HEK293 (cell line): ENCODE results near the gene TRAPPC4.
A peak's percentile ranks its signal among the peaks of the same experiment; 100 is the strongest.

Experiments
- CTCF ChIA-PET: fragments of 350-600 bp; formaldehyde crosslinking; extraction: SDS; loops from one replicate; lab custom pipeline; 2021; ENCODE audit warnings: antibody characterized with exemption; lab: Yijun Ruan, JAX
- POLR2A ChIA-PET: fragments of 300-600 bp; formaldehyde crosslinking; extraction: SDS; loops from one replicate; lab custom pipeline; 2020; ENCODE audit warnings: antibody characterized with exemption, inconsistent platforms; lab: Yijun Ruan, JAX
- H3K27ac ChIP-seq: fragments of 200-500 bp; sonication (Bioruptor generic); 2 replicates; pipeline ENCODE4 v1.5.1; 2014; ENCODE audit warnings: low read depth, low read length, control low read depth, inconsistent platforms; ENCODE audit errors: extremely low read depth
- H3K36me3 ChIP-seq, 2 experiments: fragments of 200-500 bp in 1 of 2; sonication (Bioruptor generic) in 1 of 2; 1 replicate in 1 of 2; 2 replicates in 1 of 2; pipeline ENCODE4 v1.5.1; 2014 to 2017; ENCODE audit warnings: inconsistent platforms in 2 of 2, low read length in 2 of 2; ENCODE audit not compliant: control insufficient read depth in 2 of 2, insufficient read depth in 1 of 2
- H3K4me1 ChIP-seq: fragments of 200-500 bp; sonication (Bioruptor generic); 2 replicates; pipeline ENCODE4 v1.5.1; 2014; ENCODE audit warnings: mild to moderate bottlenecking, low read length, inconsistent platforms; ENCODE audit not compliant: control insufficient read depth, insufficient read depth
- H3K4me3 ChIP-seq: 2 replicates; pipeline ENCODE4 v1.5.1; 2011; ENCODE audit warnings: low read depth, mild to moderate bottlenecking, control low read depth, low read length, moderate library complexity
- H3K9me3 ChIP-seq: fragments of 200-500 bp; sonication (Bioruptor generic); 2 replicates; pipeline ENCODE4 v1.5.1; 2014; ENCODE audit warnings: low read depth, low read length, inconsistent platforms; ENCODE audit not compliant: control insufficient read depth, insufficient read depth
- BCL11B ChIP-seq: fragments of 450-650 bp; formaldehyde crosslinking; IDR thresholded peaks from 2 replicates; pipeline ENCODE4 v1.5.1; 2016; ENCODE audit warnings: low read depth, missing biosample characterization, missing genetic modification characterization
- HOXD13 ChIP-seq: sonication (generic); formaldehyde crosslinking; IDR thresholded peaks from 2 replicates; pipeline ENCODE4 v1.8.0; 2022; ENCODE audit warnings: missing genetic modification reagents, borderline replicate concordance
- KLF10 ChIP-seq: fragments of 450-650 bp; IDR thresholded peaks from 2 replicates; pipeline ENCODE4 v1.5.1; 2018; ENCODE audit warnings: missing biosample characterization, mild to moderate bottlenecking, missing genetic modification characterization
- MZF1 ChIP-seq: fragments of 450-650 bp; formaldehyde crosslinking; IDR thresholded peaks from 2 replicates; pipeline ENCODE4 v1.5.1; 2017; ENCODE audit warnings: missing biosample characterization, missing genetic modification characterization, borderline replicate concordance
- PRDM2 ChIP-seq: fragments of 450-650 bp; formaldehyde crosslinking; IDR thresholded peaks from 2 replicates; pipeline ENCODE4 v1.5.1; 2016; ENCODE audit warnings: missing biosample characterization, missing genetic modification characterization, borderline replicate concordance
- PRDM4 ChIP-seq: fragments of 450-650 bp; formaldehyde crosslinking; IDR thresholded peaks from 2 replicates; pipeline ENCODE4 v1.5.1; 2017; ENCODE audit warnings: missing biosample characterization, missing genetic modification characterization
- SP3 ChIP-seq: fragments of 450-650 bp; formaldehyde crosslinking; IDR thresholded peaks from 2 replicates; pipeline ENCODE4 v1.5.1; 2016; ENCODE audit warnings: missing biosample characterization, missing genetic modification characterization
- TRIM28 ChIP-seq: IDR thresholded peaks from 2 replicates; pipeline ENCODE4 v1.6.1; 2011; ENCODE audit warnings: low read length, control low read depth, borderline replicate concordance
- ZIC2 ChIP-seq: fragments of 450-650 bp; formaldehyde crosslinking; IDR thresholded peaks from 2 replicates; pipeline ENCODE4 v1.5.1; 2016; ENCODE audit warnings: missing biosample characterization, missing genetic modification characterization
- ZNF18 ChIP-seq: fragments of 450-650 bp; formaldehyde crosslinking; IDR thresholded peaks from 2 replicates; pipeline ENCODE4 v1.5.1; 2016; ENCODE audit warnings: missing biosample characterization, missing genetic modification characterization
- ZNF2 ChIP-seq: fragments of 450-650 bp; formaldehyde crosslinking; IDR thresholded peaks from 2 replicates; pipeline ENCODE4 v1.5.1; 2016; ENCODE audit warnings: missing biosample characterization, missing genetic modification characterization
- ZNF214 ChIP-seq: fragments of 450-650 bp; formaldehyde crosslinking; IDR thresholded peaks from 2 replicates; pipeline ENCODE4 v1.5.1; 2017; ENCODE audit warnings: missing biosample characterization, mild to moderate bottlenecking, missing genetic modification characterization, borderline replicate concordance
- ZNF416 ChIP-seq: fragments of 450-650 bp; formaldehyde crosslinking; IDR thresholded peaks from 2 replicates; pipeline ENCODE4 v1.5.1; 2016; ENCODE audit warnings: missing biosample characterization, missing genetic modification characterization
- ZNF423 ChIP-seq: fragments of 450-650 bp; formaldehyde crosslinking; IDR thresholded peaks from 2 replicates; pipeline ENCODE4 v1.5.1; 2016; ENCODE audit warnings: missing biosample characterization, missing genetic modification characterization
- ZNF426 ChIP-seq: fragments of 450-650 bp; formaldehyde crosslinking; IDR thresholded peaks from 2 replicates; pipeline ENCODE4 v1.5.1; 2017; ENCODE audit warnings: missing biosample characterization, missing genetic modification characterization, mild to moderate bottlenecking, inconsistent platforms, moderate library complexity
- ZNF514 ChIP-seq: fragments of 450-650 bp; formaldehyde crosslinking; IDR thresholded peaks from 2 replicates; pipeline ENCODE4 v1.5.1; 2016; ENCODE audit warnings: missing biosample characterization, missing genetic modification characterization
- ZNF596 ChIP-seq: fragments of 450-650 bp; IDR thresholded peaks from 2 replicates; pipeline ENCODE4 v1.5.0; 2018; ENCODE audit warnings: missing biosample characterization, mild to moderate bottlenecking, missing genetic modification characterization, moderate library complexity
- ZNF639 ChIP-seq: fragments of 450-650 bp; formaldehyde crosslinking; IDR thresholded peaks from 2 replicates; pipeline ENCODE4 v1.5.1; 2016; ENCODE audit warnings: missing biosample characterization, missing genetic modification characterization
- ZNF692 ChIP-seq: fragments of 450-650 bp; formaldehyde crosslinking; IDR thresholded peaks from 2 replicates; pipeline ENCODE4 v1.5.1; 2016; ENCODE audit warnings: missing biosample characterization, missing genetic modification characterization
- ZNF76 ChIP-seq: fragments of 450-650 bp; formaldehyde crosslinking; IDR thresholded peaks from 2 replicates; pipeline ENCODE4; 2016; ENCODE audit warnings: low read depth, missing biosample characterization, missing genetic modification characterization, borderline replicate concordance
- ZSCAN18 ChIP-seq: fragments of 450-650 bp; formaldehyde crosslinking; IDR thresholded peaks from 2 replicates; pipeline ENCODE4 v1.5.1; 2016; ENCODE audit warnings: missing biosample characterization, missing genetic modification characterization

TRAPPC4 gene

GRCh38 chr11:119018074-119018938 lies at the start of gene TRAPPC4, which contains the start of gene RPS25:
TSS of gene TRAPPC4 (plus strand) at chr11:119018766. CDS start at chr11:119018796, 30 bp downstream.
TSS of gene RPS25 (minus strand) at chr11:119018343. CDS start at chr11:119018284, 59 bp downstream.
- POLR2A ChIA-PET, result interaction anchor here (0.6 to 2.9 kb wide), 11 partner anchors 10 to 226 kb away, joined by 3 to 13 read pairs (median 5); partner anchors contain the start of genes CENATAC, DPAGT1, HMBS and HYOU1
- peaks cover 12 to 67% of the 10 kb centered on the region in 2 experiments; a peak in 2 of 3 replicates for H3K36me3 ChIP-seq
- CTCF ChIA-PET, result interaction anchor here (0.6 to 1.7 kb wide), 8 partner anchors 9 to 305 kb away, joined by 3 to 8 read pairs (median 4); partner anchors contain the start of genes CENATAC, DPAGT1 and SLC37A4
- TF ChIP-seq ZNF692 (tag by site-specific recombination), result peak; percentile 53; the same call in 1 of the 2 replicates
- TF ChIP-seq ZNF423 (tag by site-specific recombination), result no peak
- no peak for TF ChIP-seq PRDM4 (tag by site-specific recombination)
- no peak for TF ChIP-seq ZNF639
- TF ChIP-seq ZNF76, result peak; percentile 76
- no peak for TF ChIP-seq HOXD13
- TF ChIP-seq ZNF596, result no peak
- TF ChIP-seq ZNF416 (tag by site-specific recombination), result no peak
- TF ChIP-seq PRDM2, result no peak
- TF ChIP-seq ZNF514 (tag by site-specific recombination), result no peak
- TF ChIP-seq ZNF18, result 0 out of 2 replicates have a peak, but pooled peaks have one; percentile 37
- TF ChIP-seq MZF1 (tag by site-specific recombination), result no peak
- peak; percentile 74; the same call in 1 of the 2 replicates for TF ChIP-seq TRIM28
- no peak for TF ChIP-seq ZNF426 (tag by site-specific recombination)
- peak; percentile 44; the same call in 1 of the 2 replicates for TF ChIP-seq ZIC2
- no peak for TF ChIP-seq ZNF214 (tag by site-specific recombination)
- TF ChIP-seq ZSCAN18, result no peak
- no peak for TF ChIP-seq BCL11B (tag by site-specific recombination)
- TF ChIP-seq KLF10 (tag by site-specific recombination), result no peak
- no peak for TF ChIP-seq ZNF2 (tag by site-specific recombination)
- peak; percentile 88 for TF ChIP-seq SP3 (tag by site-specific recombination)

More at GRCh38 chr11:119018074-119018938, at the start of gene TRAPPC4, which contains the start of gene RPS25:
- Histone ChIP-seq H3K27ac (peak within 1 kb of the TSS; percentile 79), H3K4me1 (no peaks in the 10 kb centered on the region), H3K4me3 (peak within 1 kb of the TSS; percentile 63), H3K9me3 (no peaks in the 10 kb centered on the region)
